K562 (cell line): Measurements from ENCODE around the gene TMPRSS9. TPM values are rescaled to one million over a fixed set of nuclear protein-coding genes. Genes with fewer than 3 reads are reported as not detected.
"Not testable (repeated sequence)": the region's sequence is repeated elsewhere in the genome, so short reads cannot be mapped to it uniquely, and the experiment has no call there.

Experiments
- ATAC-seq: fragments of 200-7000 bp; cut with Tn5 transposase; 3 replicates; pipeline ENCODE4 v1.9.1; 2020; ENCODE audit warnings: moderate library complexity
- BruUV-seq: library from RNA; stranded (reverse); fragments of 400-500 nt; replicated peaks from 2 replicates; lab custom pipeline; 2021; lab: Mats Ljungman, UMichigan
- CTCF ChIA-PET: fragments of 300-600 bp; formaldehyde crosslinking; extraction: SDS; loops from one replicate; lab custom pipeline; 2021; ENCODE audit warnings: low intra/inter-chr PET ratio; lab: Yijun Ruan, JAX
- POLR2A ChIA-PET: fragments of 300-600, 350-650 bp; sonication (Branson Sonifier 250); formaldehyde crosslinking; extraction: SDS; loops from one replicate; lab custom pipeline; 2021; ENCODE audit warnings: antibody characterized with exemption, inconsistent platforms; lab: Yijun Ruan, JAX
- DNase-seq, 4 experiments: peaks; one replicate each; pipeline versions ENCODE4 v3.0.0 to v3.0.0-alpha.2; 2011 to 2018; ENCODE audit warnings: low spot score in 3 of 4, mixed read lengths in 3 of 4; ENCODE audit errors: extremely low read depth in 1 of 4
- FAIRE-seq: peaks from 2 replicates; lab custom pipeline; 2011; peaks lifted over from hg19 to GRCh38; lab: Jason Lieb, UNC
- H2AFZ ChIP-seq: 2 replicates; pipeline ENCODE4 v1.6.0; 2011; ENCODE audit warnings: low read depth, low read length, control low read depth, inconsistent platforms
- H3K27ac ChIP-seq: fragments of 200-600 bp; 3 replicates; pipeline ENCODE4 v1.8.0; 2011; ENCODE audit warnings: low read depth, mild to moderate bottlenecking, control low read depth, inconsistent platforms, low read length, moderate library complexity, mixed read lengths; ENCODE audit errors: extremely low read depth
- H3K27me3 ChIP-seq, 2 experiments: fragments of 300-600 bp in 1 of 2; 2 replicates in 1 of 2; 3 replicates in 1 of 2; pipeline versions ENCODE4 v1.6.0 to v1.8.0; 2011; ENCODE audit warnings: inconsistent platforms in 2 of 2, low read length in 2 of 2, mild to moderate bottlenecking in 1 of 2, mixed read lengths in 1 of 2, moderate library complexity in 1 of 2; ENCODE audit not compliant: control insufficient read depth in 2 of 2, insufficient read depth in 2 of 2
- H3K36me3 ChIP-seq: fragments of 300-600 bp; 3 replicates; pipeline ENCODE4 v1.8.0; 2011; ENCODE audit warnings: mild to moderate bottlenecking, low read length, inconsistent platforms; ENCODE audit not compliant: control insufficient read depth, insufficient read depth
- H3K4me1 ChIP-seq, 2 experiments: fragments of 200-600 bp in 1 of 2; replicated peaks in 1 of 2; 2 replicates in 1 of 2; 3 replicates in 1 of 2; pipeline versions ENCODE4 v1.5.1 to v1.8.0; 2011; ENCODE audit warnings: inconsistent platforms in 2 of 2, low read length in 2 of 2, mild to moderate bottlenecking in 1 of 2, mixed read lengths in 1 of 2, moderate library complexity in 1 of 2; ENCODE audit not compliant: control insufficient read depth in 2 of 2, insufficient read depth in 2 of 2
- H3K4me2 ChIP-seq: 2 replicates; pipeline ENCODE4 v1.6.1; 2011; ENCODE audit warnings: low read length, control low read depth, inconsistent platforms, mixed read lengths; ENCODE audit not compliant: insufficient read depth
- H3K4me3 ChIP-seq: fragments of 200-600 bp; sonication (generic), shearing (Covaris generic); 2 replicates; pipeline ENCODE4 v1.5.1; 2016; ENCODE audit warnings: control low read depth, inconsistent platforms
- H3K79me2 ChIP-seq: fragments of 200-600 bp; 3 replicates; pipeline ENCODE4 v1.8.0; 2011; ENCODE audit warnings: low read length, inconsistent platforms; ENCODE audit not compliant: control insufficient read depth, insufficient read depth
- H3K9ac ChIP-seq, 2 experiments: 2 replicates each; pipeline versions ENCODE4 v1.6.0 to v1.6.1; 2011; ENCODE audit warnings: low read depth in 2 of 2, low read length in 2 of 2, control low read depth in 1 of 2, inconsistent platforms in 1 of 2, mild to moderate bottlenecking in 1 of 2, mixed read lengths in 1 of 2; ENCODE audit not compliant: insufficient read depth in 1 of 2
- H3K9me1 ChIP-seq: one replicate; pipeline ENCODE4 v1.6.0; 2011; ENCODE audit warnings: inconsistent platforms, mild to moderate bottlenecking, low read length, moderate library complexity; ENCODE audit not compliant: control insufficient read depth, insufficient read depth
- H3K9me3 ChIP-seq: replicated peaks from 2 replicates; pipeline ENCODE4 v1.5.1; 2011; ENCODE audit warnings: low read depth, low read length, inconsistent platforms; ENCODE audit not compliant: control insufficient read depth, insufficient read depth
- H4K20me1 ChIP-seq: replicated peaks from 2 replicates; pipeline ENCODE4 v1.6.1; 2011; ENCODE audit warnings: low read length, inconsistent platforms, mixed read lengths; ENCODE audit not compliant: control insufficient read depth, insufficient read depth
- ARNT ChIP-seq, 2 experiments: fragments of 450-650 bp; IDR thresholded peaks; 2 replicates each; pipeline ENCODE4 v1.6.1; 2016; ENCODE audit warnings: mild to moderate bottlenecking in 1 of 2
- ELK1 ChIP-seq: sonication (generic); formaldehyde crosslinking; IDR thresholded peaks from 2 replicates; pipeline ENCODE4 v1.8.1; 2022; ENCODE audit warnings: missing genetic modification reagents
- EP300 ChIP-seq: IDR thresholded peaks from 2 replicates; pipeline ENCODE4 v1.6.1; 2012; ENCODE audit warnings: low read length, improper control_type of control experiment
- NFIC ChIP-seq: fragments of 450-650 bp; IDR thresholded peaks from 2 replicates; pipeline ENCODE4 v1.6.1; 2017; ENCODE audit warnings: mild to moderate bottlenecking, inconsistent platforms
- ZNF121 ChIP-seq: sonication (generic); formaldehyde crosslinking; conservative IDR thresholded peaks from 2 replicates; pipeline ENCODE4 v1.8.0; 2022; ENCODE audit warnings: missing genetic modification reagents
- ZNF146 ChIP-seq: IDR thresholded peaks from one replicate; pipeline ENCODE4 v1.6.1; 2018; ENCODE audit warnings: missing compliant biosample characterization; ENCODE audit not compliant: unreplicated experiment
- ZNF695 ChIP-seq: fragments of 450-650 bp; formaldehyde crosslinking; IDR thresholded peaks from 2 replicates; pipeline ENCODE4 v1.4.0; 2020; ENCODE audit warnings: mild to moderate bottlenecking, moderate library complexity
- WGBS: fragments of 100-300 bp; shearing (Covaris generic); methylation state at CpG from one replicate; pipeline ENCODE4 v1.1.6; 2016; ENCODE audit warnings: low coverage, mixed read lengths; ENCODE audit not compliant: insufficient coverage; ENCODE audit errors: missing lambda C conversion rate; 5-methylcytosine and 5-hydroxymethylcytosine counted together
- in situ Hi-C: fragments of 300-500 bp; cut with MboI; formaldehyde crosslinking; loops from 4 replicates; pipeline ENCODE4 v1.15.0; 2018; ENCODE audit warnings: inconsistent platforms, mixed read lengths
- intact Hi-C: fragments of 100-400 bp; cut with micrococcal nuclease; formaldehyde crosslinking; loops from 2 replicates; pipeline ENCODE4 v1.14.2; 2022
- polyA plus RNA-seq, 8 experiments: library from polyadenylated mRNA; depleted of rRNA in 4 of 8; stranded (reverse) in 5 of 8; unstranded in 3 of 8; fragments of >200 nt; fragmentation: Nextera tagmentation in 2 of 8; fragmentation: Illumina TruSeq in 1 of 8; extraction: Ambion mirVana in 2 of 8; extraction: Trizol in 1 of 8; gene quantifications; 2 replicates each; pipeline versions ENCODE4 v1.2.1 to v1.2.3, GENCODE V29; 2011 to 2014; ENCODE audit warnings: inconsistent platforms in 1 of 8, missing spikeins in 1 of 8
- total RNA-seq, 7 experiments: library from RNA; depleted of rRNA in 6 of 7; stranded (reverse); fragments of >200 nt in 6 of 7; fragmentation: Illumina TruSeq in 2 of 7; extraction: Trizol in 2 of 7; gene quantifications; 2 replicates each; pipeline versions ENCODE4 v1.2.1 to v1.2.3, GENCODE V29; 2011 to 2021; ENCODE audit warnings: low replicate concordance in 1 of 7

Gene TMPRSS9
- total and polyA plus RNA-seq, 9 of the 15 experiments (the other 6 are each of a cell fraction or from before 2014, with no cell fraction given) = 0.01 to 0.03 TPM; not detected in 7

GRCh38 chr19:2397173-2397572 lies 37.1 kb downstream of the TMPRSS9 start:
- BruUV-seq, H3K9me1 ChIP-seq, H3K27me3 ChIP-seq, H4K20me1 ChIP-seq, H3K4me2 ChIP-seq, H3K9me3 ChIP-seq, POLR2A ChIA-PET, FAIRE-seq, DNase-seq, H3K36me3 ChIP-seq, H3K9ac ChIP-seq, H3K27ac ChIP-seq, H2AFZ ChIP-seq, ATAC-seq, H3K4me3 ChIP-seq, H3K79me2 ChIP-seq: not testable (repeated sequence)
- CTCF ChIA-PET = interaction anchor here (0.6 kb wide), 1 partner anchor 1450 kb away, joined by 4 read pairs; no protein-coding TSS in a partner anchor
- intact Hi-C loops = loop anchor here (10.0 kb wide), 1 partner anchor 218 kb away; no protein-coding TSS in a partner anchor
- in situ Hi-C loops = loop anchor here (5.0 kb wide), 1 partner anchor 160 kb away; the partner anchor contains the start of genes PLEKHJ1 and SF3A2
- TF ChIP-seq ZNF121 (CRISPR knock-in tag) = peak; percentile 70
- peak; percentile 30 for TF ChIP-seq ZNF146 (CRISPR knock-in tag)
- WGBS = 62% methylated on average over 7 of the region's 7 CpGs
- peaks cover 0 to 22% of the 10 kb centered on the region in 2 experiments; a peak in 3 of 5 replicates for H3K4me1 ChIP-seq

- in situ Hi-C loops = loop anchor here (5.0 kb wide), 1 partner anchor 162 kb away; the partner anchor contains the start of genes PLEKHJ1 and SF3A2
- TF ChIP-seq ARNT (IDR thresholded peaks at IDR 0.05) (0 out of 4 replicates have a peak, but pooled peaks of 1 of the 2 experiments have one; percentile 51), ZNF695 (no peak), EP300 (peak; percentile 56; the same call in 1 of the 2 replicates), ELK1 (CRISPR knock-in tag) (no peak), NFIC (no peak)
- Histone ChIP-seq H2AFZ (no peak overlapping the region), H3K27ac (no peak overlapping the region), H3K36me3 (no peaks in the 10 kb centered on the region), H4K20me1 (no peaks in the 10 kb centered on the region), H3K9ac (0 out of 4 replicates have a peak overlapping the region, but pooled peaks of 1 of the 2 experiments have one; percentile 27), H3K4me3 (no peak overlapping the region), H3K27me3 (no peaks in the 10 kb centered on the region), H3K4me2 (no peak overlapping the region), H3K4me1 (peaks cover 0 to 29% of the 10 kb centered on the region in 2 experiments; a peak in 3 of 5 replicates), H3K9me3 (no peaks in the 10 kb centered on the region; the same call in 1 of the 2 replicates), H3K9me1 (no peaks in the 10 kb centered on the region), H3K79me2 (no peaks in the 10 kb centered on the region)
- ChIA-PET CTCF (no interaction called here), POLR2A (interaction anchor here (0.5 to 0.6 kb wide), 3 partner anchors 134 to 651 kb away, joined by 3 read pairs; no protein-coding TSS in a partner anchor)
- 76% methylated on average over 12 of the region's 14 CpGs for WGBS
- FAIRE-seq (no peak), DNase-seq (no peak), ATAC-seq (no peak)
- intact Hi-C loops = loop anchor here (10.0 kb wide), 1 partner anchor 216 kb away; no protein-coding TSS in a partner anchor
- BruUV-seq = no TSS peak
Measured at GRCh38 chr19:2398735-2399305, 38.8 kb downstream of the TMPRSS9 start.
